ENCODE data around the gene ANTXR1. TPM values are rescaled to one million over a fixed set of nuclear protein-coding genes. Genes with fewer than 3 reads are reported as not detected.

ANTXR1 gene
- total RNA-seq, 2 experiments from 2014 or later = 0.30 to 0.38 TPM

DNA sequence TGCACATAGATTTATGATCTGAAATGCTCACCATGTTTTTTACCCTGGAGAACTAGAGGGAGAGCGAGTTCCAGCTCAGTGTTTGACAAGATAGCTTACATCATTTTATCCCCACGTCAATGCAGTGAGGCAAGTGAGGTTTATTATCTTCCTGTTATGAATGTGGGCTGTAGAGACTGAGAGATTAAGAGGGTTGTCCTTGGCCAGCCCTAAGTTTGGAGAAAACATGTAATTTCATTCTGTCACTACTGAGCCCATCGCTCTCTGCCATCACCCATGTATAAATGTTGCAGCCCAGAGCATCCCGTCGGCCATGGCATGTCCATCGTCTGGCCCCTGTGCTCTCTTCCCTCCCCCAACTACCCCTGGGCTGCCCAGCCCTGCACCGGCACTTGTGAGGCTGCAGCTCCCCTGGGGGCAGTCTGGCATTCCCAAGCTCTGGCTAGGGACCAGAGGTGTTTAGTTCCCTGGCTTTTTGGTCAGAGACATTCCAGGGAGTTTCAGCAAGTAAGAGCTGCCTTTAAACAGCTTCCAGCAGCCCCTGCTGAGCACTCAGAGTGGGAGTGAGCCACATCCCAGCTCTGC lies 136.7 kb downstream of the ANTXR1 start:
- ChIA-PET CTCF (no interaction called here), POLR2A (no interaction called here)

- ChIA-PET CTCF (no interaction called here), POLR2A (no interaction called here)
Measured at GRCh38 chr2:69151931-69152330, 139.0 kb downstream of the ANTXR1 start.

- ChIA-PET POLR2A (no interaction called here), CTCF (no interaction called here)
Measured at GRCh38 chr2:69152847-69153583, 140.0 kb downstream of the ANTXR1 start.

DNA sequence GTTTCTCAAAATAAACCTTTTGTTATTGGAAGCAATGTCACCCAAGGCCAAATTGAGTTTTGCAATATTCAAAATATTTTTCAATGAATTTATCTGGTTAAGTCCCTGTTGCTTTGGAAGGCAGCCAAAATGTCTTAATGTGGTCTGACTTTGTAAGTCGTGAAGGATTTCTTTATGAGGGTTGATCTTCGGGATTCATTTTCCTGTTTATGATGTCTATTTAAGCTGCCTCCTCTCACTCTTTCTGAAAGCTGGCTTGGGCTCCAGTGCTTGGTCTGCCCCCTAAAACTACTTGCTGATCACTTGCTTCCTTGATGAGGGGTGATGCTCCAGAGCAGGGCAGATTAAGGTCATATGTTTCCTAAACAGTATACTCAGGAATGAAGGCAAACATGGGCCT lies 141.1 kb downstream of the ANTXR1 start:
- ChIA-PET POLR2A (no interaction called here), CTCF (no interaction called here)

- POLR2A ChIA-PET = no interaction called here
- CTCF ChIA-PET = no interaction called here
Measured at GRCh38 chr2:69156624-69157023, 143.6 kb downstream of the ANTXR1 start.

DNA sequence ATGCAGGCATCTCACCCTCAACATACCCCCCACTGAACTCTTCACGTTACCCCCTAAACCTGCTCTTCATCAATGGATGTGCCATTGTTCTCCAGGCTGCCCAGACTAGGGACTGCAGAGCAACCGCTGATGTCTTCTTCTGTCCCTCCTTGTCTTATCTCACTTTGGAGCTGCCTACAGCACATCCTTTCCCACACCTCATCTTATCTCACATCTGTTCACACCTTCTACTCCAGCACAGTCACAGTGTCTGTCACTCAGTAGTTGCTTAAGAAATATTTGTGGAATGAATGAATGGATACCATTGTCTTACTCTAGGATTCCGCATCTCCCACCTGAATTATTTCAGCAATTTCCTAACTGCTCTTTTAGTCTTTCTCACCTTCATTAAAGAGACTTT lies 144.5 kb downstream of the ANTXR1 start:
- ChIA-PET POLR2A (no interaction called here), CTCF (no interaction called here)

DNA sequence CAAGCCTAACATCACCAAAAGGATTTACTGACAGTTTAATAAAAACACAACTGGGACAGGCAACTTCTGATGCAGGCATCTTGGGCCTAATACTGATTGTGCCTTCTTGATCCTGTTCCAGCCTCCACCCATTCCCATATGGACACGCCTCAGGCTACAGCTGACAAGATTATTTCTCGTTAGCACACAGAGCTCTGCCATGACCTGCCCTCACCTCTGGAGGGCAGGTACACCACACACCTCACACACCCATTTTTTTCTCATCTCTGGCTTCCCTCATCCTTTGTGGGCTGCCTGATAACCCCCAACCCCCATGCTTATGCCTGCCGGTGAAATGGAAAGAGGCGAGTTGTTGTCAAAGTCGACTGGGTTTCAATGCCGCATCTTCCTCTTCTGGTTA lies 147.0 kb downstream of the ANTXR1 start:
- CTCF ChIA-PET = no interaction called here
- POLR2A ChIA-PET = no interaction called here

DNA sequence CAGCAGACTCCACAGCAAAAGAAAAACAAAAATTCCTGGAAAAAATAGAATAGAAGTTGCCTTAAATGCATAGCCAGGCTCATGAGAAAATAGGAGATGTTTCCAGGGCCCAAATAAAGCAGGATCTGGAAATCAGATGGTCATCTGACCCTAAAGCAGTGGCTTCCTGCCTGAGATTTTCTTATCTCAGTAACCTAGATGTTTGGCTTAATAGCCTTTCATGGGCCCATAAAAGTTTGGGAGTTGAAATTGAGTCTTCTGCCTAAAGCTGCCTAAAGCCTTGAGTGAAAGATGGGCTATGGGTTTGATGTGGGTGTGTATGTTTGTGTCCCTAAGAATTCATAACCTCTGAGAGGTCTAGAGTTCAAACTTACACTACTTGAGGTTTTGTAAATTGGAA lies 149.1 kb downstream of the ANTXR1 start:
- CTCF ChIA-PET = no interaction called here
- POLR2A ChIA-PET = no interaction called here

GRCh38 chr2:69163109-69163508 lies 150.1 kb downstream of the ANTXR1 start:
- CTCF ChIA-PET = no interaction called here
- POLR2A ChIA-PET = no interaction called here

GRCh38 chr2:69163556-69163955 lies 150.6 kb downstream of the ANTXR1 start:
- POLR2A ChIA-PET = no interaction called here
- CTCF ChIA-PET = no interaction called here

- CTCF ChIA-PET = no interaction called here
- POLR2A ChIA-PET = no interaction called here
Measured at GRCh38 chr2:69164061-69164778, 151.2 kb downstream of the ANTXR1 start.

DNA sequence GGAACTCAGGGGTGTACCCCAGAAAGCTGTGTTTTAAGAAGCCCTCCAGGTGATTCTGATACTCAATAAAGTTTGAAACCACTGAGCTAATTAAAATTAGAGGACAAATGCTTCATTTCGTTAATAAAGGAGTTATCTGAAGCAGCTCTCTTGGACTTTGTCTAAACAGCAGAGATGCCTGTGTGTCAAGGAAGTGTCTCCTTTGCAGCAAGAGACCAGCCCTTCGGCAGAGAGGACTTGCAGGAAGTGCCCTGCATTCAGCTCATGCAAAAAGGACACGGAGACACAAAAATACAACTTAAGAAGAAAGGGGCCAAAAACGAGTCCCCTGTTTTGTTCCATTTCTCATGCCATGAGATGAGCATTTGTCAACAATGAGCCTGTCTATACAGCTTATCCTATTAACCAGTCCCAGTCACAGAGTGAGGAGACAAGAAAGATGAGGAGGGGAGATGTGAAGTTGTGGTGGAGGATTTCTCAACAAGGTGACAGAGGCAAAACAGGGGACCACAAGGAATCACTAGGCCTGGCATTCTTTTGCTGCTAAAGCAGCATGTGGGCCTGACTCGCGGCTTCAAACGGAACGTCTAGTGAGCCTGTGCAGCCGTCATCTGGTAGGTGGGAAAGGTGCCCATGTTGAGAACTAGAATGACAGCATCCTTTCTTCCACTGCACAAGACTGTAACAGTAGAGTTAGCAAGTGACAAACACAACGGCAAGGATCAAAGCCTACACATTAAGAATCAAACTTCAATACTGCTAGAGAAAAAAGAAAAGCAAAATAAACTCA lies 152.3 kb downstream of the ANTXR1 start:
- ChIA-PET CTCF (interaction anchor here (0.6 kb wide), 1 partner anchor 1820 kb away, joined by 3 read pairs; no protein-coding TSS in a partner anchor), POLR2A (no interaction called here)

DNA sequence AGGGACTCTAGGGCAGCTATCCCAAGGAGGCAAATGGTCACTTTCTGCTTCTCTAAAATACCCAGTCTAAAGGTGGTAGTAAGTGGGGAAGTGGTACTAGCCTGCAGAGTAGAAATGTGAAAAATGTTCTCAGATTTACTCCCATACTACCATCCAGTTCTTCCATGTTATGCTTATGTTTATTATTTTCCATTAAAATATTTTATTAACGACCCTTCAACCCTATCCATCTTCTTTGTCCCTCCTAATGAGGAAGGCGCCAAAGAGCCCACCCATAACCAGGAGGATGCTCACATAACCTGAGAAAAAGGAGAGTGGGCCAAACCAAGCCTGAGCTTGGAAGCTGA lies 153.5 kb downstream of the ANTXR1 start:
- ChIA-PET CTCF (no interaction called here), POLR2A (no interaction called here)

- ChIA-PET POLR2A (no interaction called here), CTCF (no interaction called here)
Measured at GRCh38 chr2:69166812-69167468, 154.0 kb downstream of the ANTXR1 start.

DNA sequence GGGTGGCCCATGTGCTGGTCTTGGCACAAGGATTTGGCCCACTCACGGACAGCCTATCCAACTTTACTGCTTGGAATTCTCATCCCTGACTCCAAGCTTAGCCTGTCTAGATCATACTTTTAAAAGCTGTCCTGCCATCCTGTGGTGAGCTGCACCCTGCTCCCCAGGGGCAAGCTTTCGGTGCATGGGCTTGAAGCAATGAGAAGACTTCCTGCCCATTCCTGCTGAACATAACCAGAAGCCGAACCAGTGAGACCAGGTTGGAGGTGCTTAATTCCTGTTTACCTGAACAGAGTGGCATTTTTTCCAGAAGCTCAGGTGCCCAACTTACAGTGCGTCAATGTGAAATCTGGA lies 154.5 kb downstream of the ANTXR1 start:
- ChIA-PET CTCF (no interaction called here), POLR2A (no interaction called here)

- POLR2A ChIA-PET = no interaction called here
- CTCF ChIA-PET = no interaction called here
Measured at GRCh38 chr2:69168144-69168813, 155.3 kb downstream of the ANTXR1 start.

DNA sequence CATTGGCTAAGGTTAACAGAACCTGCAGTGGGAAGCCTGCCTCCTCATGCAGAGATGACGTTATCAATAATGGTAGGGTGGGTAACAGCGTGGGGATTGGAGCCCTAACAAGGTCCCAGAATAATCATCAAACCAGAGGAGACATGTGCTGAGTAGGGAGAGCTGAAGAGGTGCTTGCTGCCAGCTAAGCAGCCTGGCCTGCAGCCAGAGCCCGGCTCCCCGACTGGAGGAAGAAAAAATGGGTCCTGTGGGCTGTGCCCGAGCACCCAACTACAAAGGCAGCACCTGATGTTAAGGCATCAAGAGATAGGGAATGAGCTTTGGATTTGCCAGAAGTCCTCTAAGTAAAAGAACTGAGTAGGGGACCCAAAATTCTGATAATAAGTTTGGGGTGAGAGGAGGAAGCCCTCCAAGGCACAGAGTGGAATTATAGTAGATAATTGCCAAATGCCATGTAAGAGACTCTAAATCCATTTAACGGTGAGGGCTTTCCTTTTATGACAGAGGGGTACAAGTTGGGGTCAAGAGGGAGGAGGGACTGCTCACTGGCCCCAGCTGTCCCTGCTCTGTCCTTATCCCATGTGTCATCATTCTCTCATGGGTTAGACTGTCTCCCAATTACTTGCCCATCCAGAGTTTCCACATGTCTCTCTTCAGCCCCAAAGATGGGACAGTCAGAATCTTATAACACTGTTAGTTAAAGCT lies 156.1 kb downstream of the ANTXR1 start:
- ChIA-PET CTCF (interaction anchor here (0.9 kb wide), 1 partner anchor 155 kb away, joined by 3 read pairs; no protein-coding TSS in a partner anchor), POLR2A (no interaction called here)

DNA sequence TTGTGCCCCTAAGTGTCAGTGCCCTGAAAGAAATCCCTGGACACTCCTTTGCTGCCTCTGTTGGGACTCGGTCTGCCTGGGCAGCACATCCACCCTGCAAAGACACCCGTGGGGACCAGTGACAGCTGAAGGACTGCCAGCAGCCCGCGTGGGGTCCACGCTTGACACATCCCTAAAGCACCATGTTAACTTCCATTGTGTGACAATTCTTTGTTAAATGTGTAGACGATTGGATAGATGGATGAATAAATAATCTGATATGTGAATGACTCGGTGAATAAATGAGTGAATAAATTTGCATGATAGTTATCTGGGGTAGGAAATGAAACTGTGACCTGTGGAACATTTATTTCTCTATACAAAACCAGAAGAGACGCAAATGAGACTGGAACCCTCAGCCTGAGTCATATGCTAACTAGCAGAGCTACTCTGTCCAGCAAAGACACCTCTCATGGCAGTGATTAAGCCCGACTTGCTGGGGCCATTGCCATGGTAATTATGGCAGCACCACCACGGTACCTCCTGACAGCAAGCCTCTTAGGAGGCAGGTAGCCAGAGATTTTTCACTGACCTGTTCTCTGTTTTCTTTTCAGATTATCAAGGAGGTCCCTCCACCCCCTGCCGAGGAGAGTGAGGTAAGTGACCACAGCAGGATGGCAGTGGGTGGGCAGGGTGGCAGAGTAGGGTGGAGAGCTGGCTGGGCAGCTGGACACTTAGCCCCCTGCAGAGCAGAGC lies 156.8 kb downstream of the ANTXR1 start:
- ChIA-PET CTCF (interaction anchor here (0.9 kb wide), 1 partner anchor 155 kb away, joined by 3 read pairs; no protein-coding TSS in a partner anchor), POLR2A (no interaction called here)

DNA sequence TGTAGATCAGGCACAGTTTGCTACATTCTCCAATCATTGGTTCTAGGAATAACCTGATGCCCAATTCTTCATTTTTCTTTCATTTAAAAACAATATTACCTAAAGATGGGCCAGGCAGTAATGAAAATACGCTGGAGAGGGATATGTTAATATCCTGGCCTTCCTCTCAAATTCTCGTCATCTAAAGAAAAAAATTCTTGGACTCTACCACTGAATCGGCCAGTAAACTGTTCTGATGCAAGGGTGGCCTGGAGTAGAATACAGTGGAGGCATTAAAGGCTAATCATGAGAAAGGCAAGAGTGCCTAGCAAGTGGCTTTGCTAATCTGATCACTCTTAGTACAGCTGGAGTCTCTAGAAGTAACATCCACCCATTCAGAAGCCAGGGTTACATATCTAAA lies 157.7 kb downstream of the ANTXR1 start:
- POLR2A ChIA-PET = no interaction called here
- CTCF ChIA-PET = no interaction called here

Data from activated CD8-positive, alpha-beta memory T cell treated with anti-CD3 and anti-CD28 coated beads for 36 hours (primary cell).